RWPE1 (cell line): ENCODE data around the gene CUBN.

Experiments used
- CTCF ChIA-PET: fragments of 350-600 bp; sonication (Branson Sonifier 250); formaldehyde crosslinking; extraction: SDS; loops from one replicate; lab custom pipeline; 2021; lab: Yijun Ruan, JAX
- POLR2A ChIA-PET: fragments of 400-600 bp; formaldehyde crosslinking; extraction: SDS; loops from one replicate; lab custom pipeline; 2020; ENCODE audit warnings: antibody characterized with exemption; ENCODE audit not compliant: low non-redundant PET; lab: Yijun Ruan, JAX
- DNase-seq: peaks from one replicate; pipeline ENCODE4 v3.0.0; 2012; ENCODE audit warnings: low spot score
- H3K27ac ChIP-seq: fragments of 450-650 bp; 2 replicates; pipeline ENCODE4 v1.5.1; 2017
- CTCF ChIP-seq: fragments of 450-650 bp; conservative IDR thresholded peaks from 2 replicates; pipeline ENCODE4 v1.5.1; 2017; ENCODE audit warnings: low read depth, mild to moderate bottlenecking

CUBN gene

GRCh38 chr10:16848562-16849154, 281.0 kb downstream of the CUBN start:
- CTCF ChIA-PET: interaction anchor here (0.9 to 1.4 kb wide), 2 partner anchors 373 to 410 kb away, joined by 3 to 5 read pairs; no protein-coding TSS in a partner anchor

GRCh38 chr10:16847644-16848043, 282.0 kb downstream of the CUBN start:
- TF ChIP-seq CTCF: no peak
- no peak overlapping the region for H3K27ac ChIP-seq
- DNase-seq: no peak
- ChIA-PET CTCF (no interaction called here), POLR2A (no interaction called here)

More at GRCh38 chr10:16848562-16849154, 281.0 kb downstream of the CUBN start:
- no peak for TF ChIP-seq CTCF
- H3K27ac ChIP-seq: peak overlapping the region; percentile 62
- POLR2A ChIA-PET: interaction anchor here (0.6 kb wide), 1 partner anchor 371 kb away, joined by 9 read pairs; no protein-coding TSS in a partner anchor
- no peak for DNase-seq

GRCh38 chr10:16845248-16845647, 284.4 kb downstream of the CUBN start:
- ChIA-PET POLR2A (no interaction called here), CTCF (interaction anchor here (0.7 kb wide), 1 partner anchor 385 kb away, joined by 3 read pairs; no protein-coding TSS in a partner anchor)
- no peak for DNase-seq
- TF ChIP-seq CTCF: no peak
- H3K27ac ChIP-seq: no peak overlapping the region

GRCh38 chr10:16843252-16843870, 286.2 kb downstream of the CUBN start:
- CTCF ChIA-PET: interaction anchor here (0.6 to 1.1 kb wide), 3 partner anchors 413 to 703 kb away, joined by 3 to 5 read pairs (median 4); no protein-coding TSS in a partner anchor
- no peak overlapping the region for H3K27ac ChIP-seq
- TF ChIP-seq CTCF: peak; percentile 51
- POLR2A ChIA-PET: no interaction called here
- peak; percentile 51 for DNase-seq

- H3K27ac ChIP-seq: no peak overlapping the region
- TF ChIP-seq CTCF: no peak
- no peak for DNase-seq
- ChIA-PET CTCF (no interaction called here), POLR2A (interaction anchor here (0.6 kb wide), 1 partner anchor 429 kb away, joined by 7 read pairs; no protein-coding TSS in a partner anchor)
These were observed 294.4 kb downstream of the CUBN start for GRCh38 chr10:16835228-16835627.

GRCh38 chr10:16832351-16833080, 297.1 kb downstream of the CUBN start:
- H3K27ac ChIP-seq: peak overlapping the region; percentile 53; the same call in 1 of the 2 replicates
- TF ChIP-seq CTCF: no peak
- ChIA-PET CTCF (no interaction called here), POLR2A (no interaction called here)
- DNase-seq: peak; percentile 38
